ENCODE measurements around the gene LENEP.

The LENEP gene

DNA sequence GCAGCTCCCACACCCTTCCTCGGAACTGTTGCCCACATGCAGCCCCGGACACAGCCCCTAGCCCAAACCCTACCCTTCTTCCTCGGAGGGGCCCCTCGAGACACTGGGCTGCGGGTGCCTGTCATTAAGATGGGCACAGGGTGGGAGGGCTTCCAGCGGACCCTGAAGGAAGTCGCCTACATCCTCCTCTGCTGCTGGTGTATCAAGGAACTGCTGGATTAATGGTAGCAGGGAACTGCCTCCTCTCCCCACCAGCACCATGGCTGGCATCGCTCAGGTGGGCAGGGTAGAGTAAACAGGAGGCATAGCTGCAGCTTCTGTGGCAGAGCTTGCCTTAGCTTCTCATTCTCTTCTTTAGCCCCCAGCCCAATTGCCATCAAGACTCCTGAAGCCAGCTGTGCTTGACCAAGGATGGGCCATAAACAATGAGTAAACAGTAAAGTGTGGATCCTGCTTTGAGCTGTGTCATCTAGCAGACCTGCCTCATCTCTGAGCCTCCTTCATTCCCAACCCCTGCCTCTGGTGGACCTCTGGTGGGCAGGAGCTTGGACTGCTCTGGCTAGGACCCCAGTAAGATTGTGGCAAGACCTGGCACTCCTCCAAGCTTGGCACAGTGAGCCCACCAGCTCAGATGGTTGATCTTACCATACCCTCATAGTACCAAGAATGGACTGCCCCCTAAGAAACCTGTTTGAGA, at the start of gene LENEP:
TSS of gene LENEP (plus strand) at position 15 of the 697 bp plus-strand sequence. CDS start at position 37, 22 bp downstream.
- DNase-seq = no peak

DNA sequence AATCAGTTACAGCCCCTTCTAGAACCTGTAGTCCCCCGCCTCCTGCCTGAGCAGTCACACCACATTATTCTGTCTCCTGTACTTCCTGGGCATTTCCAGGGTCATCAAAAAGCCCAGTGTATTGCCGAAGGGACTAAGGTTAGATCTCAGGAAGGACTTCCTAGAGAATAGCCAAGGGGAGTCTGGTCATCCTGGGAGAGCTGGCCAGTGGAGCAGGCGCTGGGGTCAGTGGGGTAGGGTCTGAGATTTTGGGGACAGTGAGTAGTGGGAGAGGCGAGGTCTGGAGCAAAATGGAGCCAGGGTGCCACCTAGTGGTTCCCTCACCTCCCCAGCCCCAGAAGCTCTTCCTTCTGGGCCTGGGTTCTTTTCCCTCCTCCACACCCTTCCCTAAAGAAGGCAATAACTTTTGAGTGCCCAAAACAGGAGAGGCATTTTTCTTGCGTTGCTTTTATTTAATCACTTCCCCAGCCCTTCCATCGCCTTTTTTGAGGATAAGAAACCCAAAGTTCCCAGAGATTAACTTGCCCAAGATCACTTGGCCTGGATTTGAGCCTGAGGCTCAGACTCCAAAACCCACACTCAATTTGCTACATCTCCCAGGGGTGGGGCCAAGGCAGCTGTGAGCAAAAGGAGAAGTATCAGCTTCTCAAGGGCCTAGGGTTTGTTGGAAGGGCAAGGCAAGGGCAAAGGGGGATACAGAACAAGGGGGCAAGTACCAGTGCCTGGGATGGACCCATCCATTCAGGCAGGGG, 49.6 kb upstream of the LENEP start:
- DNase-seq = peak; percentile 48

DNA sequence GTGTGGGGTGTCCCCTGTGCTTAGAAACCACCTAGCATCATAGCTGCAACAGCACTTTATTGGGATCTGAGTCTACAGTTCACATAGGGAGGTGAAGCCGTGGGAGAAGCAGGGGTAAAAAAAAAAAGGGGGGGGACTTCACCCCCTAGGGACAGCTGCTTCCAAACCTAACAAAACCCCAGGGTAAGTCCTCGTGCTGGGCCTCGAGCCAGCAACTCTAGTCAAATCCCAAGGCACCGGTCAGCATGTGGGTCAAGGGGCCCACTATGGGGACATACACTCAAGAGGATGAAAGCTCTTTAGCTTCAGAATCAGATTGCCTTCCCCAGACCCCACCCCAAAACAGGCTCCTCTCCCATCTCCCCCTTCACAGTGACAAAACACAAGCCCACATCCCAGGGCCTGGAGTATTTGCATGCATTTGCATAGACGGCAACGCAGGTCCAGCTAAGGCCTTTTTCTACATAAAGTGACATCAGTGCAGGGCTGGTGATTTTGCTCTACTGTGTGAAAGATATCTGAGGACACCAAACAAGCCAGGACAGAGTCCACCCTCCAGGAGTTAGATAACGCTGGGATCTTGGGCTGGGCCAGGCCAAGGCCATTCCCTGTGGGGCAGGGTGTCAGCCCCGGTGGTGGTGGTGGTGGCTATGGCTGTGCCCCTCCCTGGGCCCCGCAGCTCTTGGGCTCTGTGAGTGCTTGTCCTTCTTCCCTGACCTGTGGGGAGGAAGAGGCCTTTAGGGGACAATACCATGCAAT, 48.8 kb upstream of the LENEP start:
- DNase-seq = no peak

- DNase-seq = no peak
Measured at GRCh38 chr1:154945160-154945961, 48.0 kb upstream of the LENEP start.

GRCh38 chr1:154945962-154946850, 47.2 kb upstream of the LENEP start:
- no peak for DNase-seq

DNA sequence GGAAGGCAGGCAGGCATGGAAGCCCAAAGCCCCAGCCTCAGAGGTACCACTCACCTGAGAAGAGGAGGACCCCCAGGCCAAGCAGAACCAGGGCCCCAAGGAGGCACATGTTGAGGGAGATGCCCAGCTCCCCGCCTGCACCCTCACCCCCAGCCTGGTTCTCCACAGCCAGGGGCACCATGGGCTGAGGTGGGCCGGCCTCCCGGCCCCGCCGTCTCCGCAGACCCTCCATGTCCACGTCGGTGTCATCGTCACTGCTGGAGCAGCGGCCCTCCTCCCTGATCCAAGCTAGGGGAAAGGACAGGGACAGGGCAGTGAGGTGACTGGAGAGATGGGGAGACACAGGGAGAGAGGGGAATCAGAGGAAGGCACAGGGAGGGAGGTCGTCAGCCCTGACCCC, 45.3 kb upstream of the LENEP start:
- no peak for DNase-seq

DNA sequence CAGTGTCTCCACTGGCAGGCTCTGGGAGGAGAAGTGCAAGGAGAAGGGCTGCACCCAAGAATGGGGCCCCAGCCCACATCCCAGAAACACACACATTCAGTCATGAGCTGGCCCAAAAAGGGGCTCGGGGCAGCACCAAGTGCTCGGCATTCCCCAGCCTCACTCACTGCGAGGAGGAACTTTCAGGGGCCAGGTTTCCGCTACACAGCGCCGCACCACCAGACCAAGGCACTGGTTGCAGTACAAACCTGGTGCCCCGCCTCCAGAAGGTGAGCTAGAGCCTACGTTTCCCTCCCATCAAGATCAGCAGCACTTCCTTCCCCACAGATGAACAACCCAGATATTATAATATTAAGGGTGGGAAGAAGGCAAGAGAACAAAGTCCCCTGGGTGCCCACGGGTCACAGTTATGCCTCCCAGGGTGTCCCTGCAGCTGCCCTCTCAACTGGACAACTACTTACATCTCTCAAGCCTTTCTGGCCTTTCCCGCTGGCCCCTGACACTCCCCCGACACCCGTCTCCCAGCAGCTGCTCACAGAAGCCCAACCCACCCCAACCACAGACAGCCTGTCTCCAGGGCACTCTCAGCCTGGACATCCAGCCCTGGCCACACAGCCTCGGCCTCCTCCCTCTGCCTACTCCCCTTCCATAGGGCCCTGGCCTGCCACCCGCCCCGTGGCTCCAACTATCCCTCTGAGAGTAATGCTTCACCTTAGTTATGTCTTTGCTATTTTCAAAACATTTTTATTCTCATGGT, 41.3 kb upstream of the LENEP start:
- no peak for DNase-seq

- no peak for DNase-seq
Measured at GRCh38 chr1:154952664-154953063, 40.7 kb upstream of the LENEP start.

DNA sequence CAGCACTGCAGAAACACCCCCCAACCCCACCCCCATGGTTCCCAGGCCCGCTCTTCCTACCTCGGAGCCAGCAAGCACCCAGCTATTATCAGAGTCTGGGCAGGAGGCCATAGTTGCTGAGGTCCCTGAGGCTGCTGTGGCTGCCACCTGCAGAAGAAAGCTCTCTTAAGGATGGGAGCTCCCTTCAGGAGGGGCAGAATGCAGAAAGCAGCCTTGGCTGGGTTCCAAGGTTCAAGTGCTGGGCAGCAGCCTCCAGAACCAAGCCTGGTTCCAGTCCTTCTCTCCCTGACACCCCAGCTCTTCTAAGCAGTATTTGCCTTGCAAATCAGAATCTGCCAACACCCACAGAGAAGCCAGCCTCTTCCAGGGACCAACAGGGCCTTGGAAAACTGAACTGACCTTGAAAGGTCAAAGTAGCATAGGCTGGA, 39.8 kb upstream of the LENEP start:
- no peak for DNase-seq

- DNase-seq = no peak
Measured at GRCh38 chr1:154954541-154954940, 38.8 kb upstream of the LENEP start.

DNA sequence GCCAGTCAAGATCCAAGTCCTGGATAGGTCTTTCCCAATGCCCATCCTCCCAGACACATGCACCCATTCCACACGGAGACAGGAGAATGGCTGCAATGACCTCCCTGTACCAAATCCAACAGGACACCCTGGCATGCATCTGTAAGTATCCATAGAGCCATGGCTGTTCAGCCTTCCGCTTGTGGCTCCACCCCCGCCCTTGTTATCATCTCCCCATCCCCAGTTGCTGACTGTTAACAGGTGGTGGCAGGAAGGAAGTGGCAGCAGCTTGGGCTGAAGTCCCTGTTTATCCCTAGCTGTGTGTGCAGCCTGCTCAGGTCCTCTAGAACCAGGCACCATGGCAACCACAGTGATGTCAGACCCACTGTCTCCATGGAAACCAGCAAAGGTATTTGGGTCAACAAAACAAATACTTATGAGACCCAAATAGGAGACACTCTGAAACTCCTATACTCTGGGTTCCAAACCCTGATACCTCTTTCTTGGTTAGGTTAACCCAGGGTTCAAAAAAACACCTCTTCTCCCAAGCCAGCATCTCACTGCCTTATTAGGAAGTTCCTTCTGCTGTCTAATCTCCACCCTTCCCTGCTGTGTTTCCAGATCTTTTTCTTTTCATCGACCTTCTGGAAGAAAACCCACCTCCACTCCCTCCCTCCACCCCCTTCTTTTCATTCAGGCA, 38.2 kb upstream of the LENEP start:
- DNase-seq = peak; percentile 63

DNA sequence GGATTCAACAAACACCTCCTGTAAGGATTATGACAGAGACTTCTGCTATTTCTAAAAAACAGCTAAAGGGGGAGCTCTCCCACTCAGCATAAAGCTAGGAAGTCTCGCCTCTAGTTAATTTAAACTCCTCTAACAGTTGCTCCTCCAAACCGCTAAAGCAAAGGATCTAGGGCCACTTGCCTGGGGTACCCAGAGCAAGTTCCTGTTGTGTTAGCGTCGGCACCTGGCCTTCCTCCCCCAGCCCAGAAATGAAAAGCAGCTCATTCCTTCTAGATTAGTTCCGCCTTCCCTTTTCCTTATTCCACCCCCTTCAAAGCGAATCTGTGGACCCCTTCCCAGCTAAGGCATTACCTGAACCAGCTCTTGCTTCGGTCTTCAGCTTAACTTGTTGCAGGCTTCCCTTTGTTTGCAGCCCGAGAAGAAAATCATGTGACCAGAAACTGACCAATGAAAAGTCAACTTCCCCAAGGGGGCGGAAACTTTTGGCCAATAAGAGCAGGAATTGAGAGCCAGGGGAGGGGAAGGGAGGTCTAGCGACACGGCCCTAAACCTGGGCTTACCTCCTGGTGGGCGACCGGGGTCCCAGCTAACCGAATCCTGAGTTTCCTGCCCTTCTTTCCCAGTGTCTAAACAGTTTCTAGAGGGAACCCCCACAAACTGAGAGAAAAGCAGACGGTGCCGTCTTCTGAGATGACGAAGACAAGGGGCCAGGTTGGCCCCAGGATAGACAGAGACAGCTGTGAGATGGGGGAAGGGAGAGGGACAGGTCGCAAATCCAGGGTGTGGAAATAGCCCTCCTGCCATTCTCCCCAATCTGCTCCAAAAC, 37.5 kb upstream of the LENEP start, which contains the start of gene PBXIP1:
TSS of gene PBXIP1 (minus strand) at position 382 of the 826 bp plus-strand sequence. CDS start 2,378 bp downstream, outside the sequence.
- DNase-seq = peak; percentile 95

GRCh38 chr1:154956544-154956941, 36.8 kb upstream of the LENEP start:
- no peak for DNase-seq

- DNase-seq = no peak
Measured at GRCh38 chr1:154957091-154957657, 36.2 kb upstream of the LENEP start.

GRCh38 chr1:154958036-154958435, 35.4 kb upstream of the LENEP start:
- no peak for DNase-seq

DNA sequence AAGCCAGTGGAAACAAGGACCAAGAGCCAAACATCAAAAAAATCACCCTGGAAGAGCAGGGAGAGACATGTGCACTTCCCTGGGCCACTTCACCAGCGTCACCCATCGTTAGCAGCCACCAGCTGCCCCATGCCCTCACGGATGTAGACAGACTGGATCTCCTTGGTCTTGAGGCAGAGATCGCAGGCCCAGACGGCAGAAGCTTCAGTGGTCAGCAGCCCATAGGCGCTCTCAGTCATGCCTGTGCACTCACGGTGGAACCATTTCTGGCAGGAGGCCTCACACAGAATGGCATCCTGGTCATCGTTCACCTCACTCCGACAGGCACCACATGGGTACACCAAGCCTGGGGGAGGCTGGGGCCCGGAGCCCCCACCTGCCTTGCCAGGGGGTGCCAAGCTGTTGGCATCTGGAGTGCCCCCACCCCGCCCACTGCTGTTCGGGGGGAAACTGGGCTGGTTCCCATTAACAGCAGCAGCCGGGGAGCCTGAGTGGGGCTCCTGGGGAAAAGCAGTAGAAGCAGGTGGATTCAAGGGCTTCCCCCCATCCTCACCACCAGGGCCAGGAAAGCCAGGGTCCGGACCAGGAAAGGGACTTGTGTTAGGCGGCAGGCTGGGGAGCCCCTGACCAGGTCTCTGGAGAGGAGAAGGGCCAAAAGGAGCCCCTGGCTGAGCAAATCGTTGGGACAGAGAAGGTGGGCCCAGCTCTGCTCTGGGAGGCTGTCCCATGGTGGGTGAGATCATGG, 34.5 kb upstream of the LENEP start:
- DNase-seq = no peak

DNA sequence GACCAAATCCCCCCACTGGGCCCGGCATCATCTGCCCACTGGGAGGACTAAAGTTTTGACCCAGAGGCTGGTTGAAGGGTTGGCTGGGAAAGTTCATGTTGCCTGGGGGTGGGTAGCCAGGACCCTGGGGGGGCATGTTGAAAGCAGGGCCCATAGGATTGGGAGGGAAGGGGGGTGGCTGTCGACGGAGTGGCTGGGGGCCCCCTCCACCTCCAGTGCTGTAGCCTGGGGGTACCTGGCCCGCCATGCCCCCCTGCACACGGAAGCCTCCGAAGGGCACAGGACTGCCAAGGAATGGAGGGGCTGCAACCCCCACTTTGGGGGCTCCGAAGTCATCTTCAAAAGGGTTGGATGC, 34.0 kb upstream of the LENEP start:
- DNase-seq = no peak

GRCh38 chr1:154960446-154961136, 32.8 kb upstream of the LENEP start:
- no peak for DNase-seq
